ENCODE data around the gene FANCD2OS.
"Not testable (repeated sequence)": the region's sequence is repeated elsewhere in the genome, so short reads cannot be mapped to it uniquely, and the experiment has no call there.

Gene FANCD2OS

GRCh38 chr3:10093678-10094077 is 14.4 kb downstream of the FANCD2OS start:
- DNase-seq (ENCODE audit: low read depth, low spot score), result no peak

GRCh38 chr3:10091387-10091786 is 16.7 kb downstream of the FANCD2OS start:
- DNase-seq (ENCODE audit: low read depth, low spot score), result not testable (repeated sequence)

GRCh38 chr3:10090774-10091173 is 17.3 kb downstream of the FANCD2OS start:
- not testable (repeated sequence) for DNase-seq (ENCODE audit: low read depth, low spot score)

- no peak for DNase-seq (ENCODE audit: low read depth, low spot score)
These were observed 17.9 kb downstream of the FANCD2OS start for GRCh38 chr3:10090179-10090578.

GRCh38 chr3:10088256-10088655 is 19.8 kb downstream of the FANCD2OS start:
- no peak for DNase-seq (ENCODE audit: low read depth, low spot score)

GRCh38 chr3:10085738-10086137 is 22.3 kb downstream of the FANCD2OS start:
- no peak for DNase-seq (ENCODE audit: low read depth, low spot score)

GRCh38 chr3:10081871-10082270 is 26.2 kb downstream of the FANCD2OS start:
- DNase-seq (ENCODE audit: low read depth, low spot score), result no peak

- no peak for DNase-seq (ENCODE audit: low read depth, low spot score)
These were observed 33.4 kb downstream of the FANCD2OS start for GRCh38 chr3:10074666-10075065.

- DNase-seq (ENCODE audit: low read depth, low spot score), result not testable (repeated sequence)
These were observed 38.0 kb downstream of the FANCD2OS start for GRCh38 chr3:10070077-10070476.

GRCh38 chr3:10055097-10055496 is 53.0 kb downstream of the FANCD2OS start:
- DNase-seq (ENCODE audit: low read depth, low spot score), result no peak
